ENCODE data around the gene PARD6A.

Gene PARD6A

GRCh38 chr16:67663151-67663876, 2.6 kb downstream of the PARD6A start (continued):
- no peak for TF ChIP-seq ZFP3 (CRISPR knock-in tag; IDR thresholded peaks at IDR 0.05)
- no peak for TF ChIP-seq OSR1 (CRISPR knock-in tag; IDR thresholded peaks at IDR 0.05)
- TF ChIP-seq PATZ1 (CRISPR knock-in tag; IDR thresholded peaks at IDR 0.05; ENCODE audit: borderline replicate concordance), result no peak
- no peak for TF ChIP-seq TOX (CRISPR knock-in tag; IDR thresholded peaks at IDR 0.05; ENCODE audit: borderline replicate concordance)

GRCh38 chr16:67663877-67664222, 3.1 kb downstream of the PARD6A start:
- no peak for TF ChIP-seq TOX (CRISPR knock-in tag; IDR thresholded peaks at IDR 0.05; ENCODE audit: borderline replicate concordance)
- no peak for TF ChIP-seq ISL1 (CRISPR knock-in tag; IDR thresholded peaks at IDR 0.05)
- no peak for TF ChIP-seq ZNF70 (CRISPR knock-in tag; IDR thresholded peaks at IDR 0.05)
- no peak for TF ChIP-seq PATZ1 (CRISPR knock-in tag; IDR thresholded peaks at IDR 0.05; ENCODE audit: borderline replicate concordance)
- TF ChIP-seq GLIS3 (CRISPR knock-in tag; IDR thresholded peaks at IDR 0.05), result no peak
- TF ChIP-seq POU6F1 (CRISPR knock-in tag; IDR thresholded peaks at IDR 0.05; ENCODE audit: borderline replicate concordance, low read depth), result no peak
- no peak for TF ChIP-seq SNAI2 (CRISPR knock-in tag; IDR thresholded peaks at IDR 0.05)
- no peak for TF ChIP-seq ZC3H10 (CRISPR knock-in tag; IDR thresholded peaks at IDR 0.05)
- no peak for TF ChIP-seq TCF4 (CRISPR knock-in tag; IDR thresholded peaks at IDR 0.05; ENCODE audit: borderline replicate concordance)
- no peak for TF ChIP-seq ZNF8 (CRISPR knock-in tag; IDR thresholded peaks at IDR 0.05)
- no peak for TF ChIP-seq CREB5 (CRISPR knock-in tag; IDR thresholded peaks at IDR 0.05; ENCODE audit: low read depth)

GRCh38 chr16:67664258-67664657, 3.5 kb downstream of the PARD6A start:
- TF ChIP-seq ISL1 (CRISPR knock-in tag; IDR thresholded peaks at IDR 0.05) (no peak), TSHZ2 (CRISPR knock-in tag; IDR thresholded peaks at IDR 0.05) (no peak), ZFP30 (CRISPR knock-in tag; IDR thresholded peaks at IDR 0.05) (no peak), CSRNP3 (CRISPR knock-in tag; IDR thresholded peaks at IDR 0.05) (no peak), ARNTL (CRISPR knock-in tag; IDR thresholded peaks at IDR 0.05; ENCODE audit: borderline replicate concordance, low read depth) (no peak), POU6F1 (CRISPR knock-in tag; IDR thresholded peaks at IDR 0.05; ENCODE audit: borderline replicate concordance, low read depth) (no peak), RARB (CRISPR knock-in tag; IDR thresholded peaks at IDR 0.05) (no peak), ZNF70 (CRISPR knock-in tag; IDR thresholded peaks at IDR 0.05) (no peak), ZC3H10 (CRISPR knock-in tag; IDR thresholded peaks at IDR 0.05) (no peak), SNAI2 (CRISPR knock-in tag; IDR thresholded peaks at IDR 0.05) (no peak), CREB5 (CRISPR knock-in tag; IDR thresholded peaks at IDR 0.05; ENCODE audit: low read depth) (no peak), BACH2 (CRISPR knock-in tag; IDR thresholded peaks at IDR 0.05; ENCODE audit: borderline replicate concordance) (no peak), ZNF8 (CRISPR knock-in tag; IDR thresholded peaks at IDR 0.05) (no peak), GLIS3 (CRISPR knock-in tag; IDR thresholded peaks at IDR 0.05) (no peak), ZFP3 (CRISPR knock-in tag; IDR thresholded peaks at IDR 0.05) (no peak), ZNF565 (CRISPR knock-in tag; conservative IDR thresholded peaks at IDR 0.05; ENCODE audit: low read depth) (no peak), TCF4 (CRISPR knock-in tag; IDR thresholded peaks at IDR 0.05; ENCODE audit: borderline replicate concordance) (no peak), OSR1 (CRISPR knock-in tag; IDR thresholded peaks at IDR 0.05) (no peak), PPARA (CRISPR knock-in tag; IDR thresholded peaks at IDR 0.05; ENCODE audit: borderline replicate concordance) (no peak)
- no peak for ATAC-seq

More at GRCh38 chr16:67663877-67664222, 3.1 kb downstream of the PARD6A start:
- no peak for ATAC-seq

All from SK-N-SH treated with all-trans-retinoic acid at 6 μM for 48 hours (cell line).